ENCODE data around the gene MOAP1. TPM values are rescaled to one million over a fixed set of nuclear protein-coding genes. Genes with fewer than 3 reads are reported as not detected.
"Not testable (repeated sequence)": the region's sequence is repeated elsewhere in the genome, so short reads cannot be mapped to it uniquely, and the experiment has no call there.

MOAP1 gene, protein sequence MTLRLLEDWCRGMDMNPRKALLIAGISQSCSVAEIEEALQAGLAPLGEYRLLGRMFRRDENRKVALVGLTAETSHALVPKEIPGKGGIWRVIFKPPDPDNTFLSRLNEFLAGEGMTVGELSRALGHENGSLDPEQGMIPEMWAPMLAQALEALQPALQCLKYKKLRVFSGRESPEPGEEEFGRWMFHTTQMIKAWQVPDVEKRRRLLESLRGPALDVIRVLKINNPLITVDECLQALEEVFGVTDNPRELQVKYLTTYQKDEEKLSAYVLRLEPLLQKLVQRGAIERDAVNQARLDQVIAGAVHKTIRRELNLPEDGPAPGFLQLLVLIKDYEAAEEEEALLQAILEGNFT
- polyA plus RNA-seq = 34.3 TPM
- long read RNA-seq, donor 1, transcript MOAP1-201 (3 exons, 2,441 nt) = major isoform, 11 of 14 reads
- long read RNA-seq, donor 1, partial matches to known transcripts = 0 of 14 reads
- long read RNA-seq, donor 1, other reads (novel, unspliced or antisense) = 0 of 14 reads
- long read RNA-seq, donor 2, transcript MOAP1-201 (3 exons, 2,441 nt) = major isoform, 10 of 11 reads
- long read RNA-seq, donor 2, partial matches to known transcripts = 0 of 11 reads
- long read RNA-seq, donor 2, other reads (novel, unspliced or antisense) = 0 of 11 reads
- long read RNA-seq, donor 3 = 0 reads
- long read RNA-seq, donor 4, transcript MOAP1-201 (3 exons, 2,441 nt) = major isoform, 5 of 5 reads
- long read RNA-seq, donor 4, partial matches to known transcripts = 0 of 5 reads
- long read RNA-seq, donor 4, other reads (novel, unspliced or antisense) = 0 of 5 reads
- long read RNA-seq, donor 5, transcript MOAP1-201 (3 exons, 2,441 nt) = major isoform, 9 of 10 reads
- long read RNA-seq, donor 5, partial matches to known transcripts = 0 of 10 reads
- long read RNA-seq, donor 5, other reads (novel, unspliced or antisense) = 0 of 10 reads
- long read RNA-seq, donor 6, transcript MOAP1-201 (3 exons, 2,441 nt) = major isoform, 8 of 11 reads
- long read RNA-seq, donor 6, partial matches to known transcripts = 0 of 11 reads
- long read RNA-seq, donor 6, other reads (novel, unspliced or antisense) = 0 of 11 reads
- long read RNA-seq, donor 7, transcript MOAP1-201 (3 exons, 2,441 nt) = major isoform, 6 of 6 reads
- long read RNA-seq, donor 7, partial matches to known transcripts = 0 of 6 reads
- long read RNA-seq, donor 7, other reads (novel, unspliced or antisense) = 0 of 6 reads
- long read RNA-seq, donor 8, transcript MOAP1-201 (3 exons, 2,441 nt) = major isoform, 13 of 16 reads
- long read RNA-seq, donor 8, partial matches to known transcripts = 0 of 16 reads
- long read RNA-seq, donor 8, other reads (novel, unspliced or antisense) = 0 of 16 reads
- long read RNA-seq, donor 9, transcript MOAP1-201 (3 exons, 2,441 nt) = major isoform, 11 of 76 reads
- long read RNA-seq, donor 9, partial matches to known transcripts = 63 of 76 reads
- long read RNA-seq, donor 9, other reads (novel, unspliced or antisense) = 0 of 76 reads
- long read RNA-seq, donor 10, transcript MOAP1-201 (3 exons, 2,441 nt) = major isoform, 9 of 11 reads
- long read RNA-seq, donor 10, partial matches to known transcripts = 0 of 11 reads
- long read RNA-seq, donor 10, other reads (novel, unspliced or antisense) = 0 of 11 reads
- long read RNA-seq, donor 11, transcript MOAP1-201 (3 exons, 2,441 nt) = major isoform, 10 of 56 reads
- long read RNA-seq, donor 11, partial matches to known transcripts = 44 of 56 reads
- long read RNA-seq, donor 11, other reads (novel, unspliced or antisense) = 0 of 56 reads

DNA sequence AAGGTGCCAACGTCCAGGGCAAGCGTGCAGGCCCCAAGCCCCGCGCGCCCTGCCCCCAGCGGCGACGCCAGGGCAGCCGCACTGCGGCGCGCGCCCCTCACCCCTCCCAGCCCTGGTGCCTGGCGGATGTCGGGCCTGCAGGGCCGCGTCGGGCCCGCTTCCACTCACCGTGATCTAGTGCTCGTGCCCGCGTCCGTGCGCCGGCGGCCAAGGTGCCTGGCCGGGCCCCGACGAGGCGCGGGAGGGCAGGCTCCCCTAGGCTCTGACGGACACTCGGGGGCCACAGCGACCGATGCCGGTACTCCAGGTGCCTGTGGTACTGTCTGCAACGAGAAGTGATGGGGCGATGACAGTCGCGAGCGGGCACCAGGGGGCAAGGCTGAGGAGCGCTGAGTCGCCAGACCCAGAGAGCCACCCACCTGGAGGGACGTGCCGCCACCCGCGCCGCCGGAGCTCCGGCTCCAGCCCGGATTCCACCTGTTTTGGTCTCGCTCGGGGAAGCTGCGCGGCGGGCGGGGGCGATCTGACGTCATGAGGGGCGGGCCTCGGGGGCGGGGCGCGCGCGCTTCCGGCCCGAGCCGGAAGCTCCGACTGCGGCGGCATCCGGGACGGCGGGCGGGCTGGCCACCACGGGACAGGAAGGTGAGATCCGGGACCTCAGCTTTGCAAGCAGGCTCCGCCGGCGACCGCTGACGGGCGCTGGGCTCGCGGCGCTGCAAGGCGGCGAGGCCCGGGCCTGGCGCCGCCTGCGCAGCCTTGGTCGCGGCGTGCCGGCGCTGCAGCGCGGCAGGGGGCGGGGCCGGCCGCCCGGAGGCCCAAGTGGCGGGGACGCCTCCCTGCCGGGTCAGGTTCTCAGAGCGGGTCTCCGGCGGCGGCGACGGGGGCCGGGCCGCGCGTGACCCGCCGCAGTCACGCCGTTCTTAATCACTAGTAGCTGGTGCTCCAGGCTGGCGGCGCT, at the start of gene MOAP1, which contains the start of gene LYSET:
MOAP1 (minus strand) TSS at position 507 of the 958 bp plus-strand sequence. CDS start 655 bp downstream, outside the sequence.
LYSET (plus strand) TSS at position 927 of the 958 bp plus-strand sequence. CDS start 89 bp downstream, outside the sequence.
- H3K27me3 ChIP-seq (ENCODE audit: control insufficient read depth, insufficient read depth, low read length) = no peaks in the 10 kb centered on the region
- peaks cover 18% of the 10 kb centered on the region for H3K36me3 ChIP-seq (ENCODE audit: control insufficient read depth, insufficient read depth, low read length)
- peak within 1 kb of the TSS; percentile 93 for H3K27ac ChIP-seq (ENCODE audit: low read length)
- no CpG with 5 or more reads among the region's 124 CpGs for WGBS (ENCODE audit: insufficient coverage, low lambda C conversion rate)
- DNase-seq = peak; percentile 76 to 93
- peaks cover 11% of the 10 kb centered on the region for H3K4me1 ChIP-seq (ENCODE audit: control insufficient read depth, insufficient read depth, low read length)
- peak within 1 kb of the TSS; percentile 95 for H3K4me3 ChIP-seq (ENCODE audit: low read length)
- H3K9me3 ChIP-seq (ENCODE audit: control insufficient read depth, low read depth, low read length) = no peaks in the 10 kb centered on the region

DNA sequence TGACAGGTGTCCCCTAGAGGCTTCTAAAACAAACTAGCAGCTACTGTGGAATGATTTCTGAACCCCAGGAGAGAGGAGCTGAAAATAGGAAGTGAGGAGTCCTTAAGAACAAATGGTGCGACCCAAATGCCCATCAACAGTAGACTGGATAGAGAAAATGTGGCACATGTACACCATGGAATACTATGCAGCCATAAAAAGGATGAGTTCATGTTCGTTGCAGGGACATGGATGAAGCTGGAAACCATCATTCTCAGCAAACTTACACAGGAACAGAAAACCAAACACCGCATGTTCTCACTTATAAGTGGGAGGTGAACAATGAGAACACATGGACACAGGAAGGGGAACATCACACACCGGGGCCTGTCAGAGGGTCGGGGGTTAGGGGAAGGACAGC, 48.4 kb upstream of the MOAP1 start:
- not testable (repeated sequence) for H3K36me3 ChIP-seq (ENCODE audit: control insufficient read depth, insufficient read depth, low read length); H3K4me1 ChIP-seq (ENCODE audit: control insufficient read depth, insufficient read depth, low read length); DNase-seq; H3K4me3 ChIP-seq (ENCODE audit: low read length); H3K9me3 ChIP-seq (ENCODE audit: control insufficient read depth, low read depth, low read length); H3K27ac ChIP-seq (ENCODE audit: low read length)
- peaks cover 18% of the 10 kb centered on the region for H3K27me3 ChIP-seq (ENCODE audit: control insufficient read depth, insufficient read depth, low read length)
- 80% methylated on average over 1 of the region's 5 CpGs for WGBS (ENCODE audit: insufficient coverage, low lambda C conversion rate)

DNA sequence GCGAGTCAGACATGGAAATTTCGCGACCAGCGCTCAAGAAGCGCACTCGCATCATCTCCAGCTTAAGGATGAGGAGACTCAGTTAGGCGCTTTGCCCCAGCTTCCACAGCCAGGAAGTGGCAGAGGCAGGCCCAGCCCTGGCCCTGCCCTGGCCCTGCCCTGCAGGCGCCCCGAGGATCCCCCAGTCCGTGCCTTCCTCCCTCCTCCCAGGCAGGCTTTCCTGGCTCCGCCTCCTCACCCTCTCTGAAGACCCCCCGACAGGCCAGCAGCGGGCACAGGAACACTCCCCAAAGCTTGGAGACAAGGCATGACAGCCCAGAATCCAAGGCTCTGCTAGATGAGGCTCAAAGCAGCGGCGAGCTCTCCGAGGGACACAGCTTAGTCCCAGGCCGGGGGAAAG, 47.5 kb upstream of the MOAP1 start:
- Histone ChIP-seq H3K9me3 (ENCODE audit: control insufficient read depth, low read depth, low read length) (no peaks in the 10 kb centered on the region), H3K4me3 (ENCODE audit: low read length) (no peak overlapping the region), H3K27ac (ENCODE audit: low read length) (no peak overlapping the region), H3K36me3 (ENCODE audit: control insufficient read depth, insufficient read depth, low read length) (peaks cover 14% of the 10 kb centered on the region), H3K27me3 (ENCODE audit: control insufficient read depth, insufficient read depth, low read length) (peaks cover 18% of the 10 kb centered on the region), H3K4me1 (ENCODE audit: control insufficient read depth, insufficient read depth, low read length) (peaks cover 5% of the 10 kb centered on the region)
- DNase-seq = no peak
- no CpG with 5 or more reads among the region's 17 CpGs for WGBS (ENCODE audit: insufficient coverage, low lambda C conversion rate)

DNA sequence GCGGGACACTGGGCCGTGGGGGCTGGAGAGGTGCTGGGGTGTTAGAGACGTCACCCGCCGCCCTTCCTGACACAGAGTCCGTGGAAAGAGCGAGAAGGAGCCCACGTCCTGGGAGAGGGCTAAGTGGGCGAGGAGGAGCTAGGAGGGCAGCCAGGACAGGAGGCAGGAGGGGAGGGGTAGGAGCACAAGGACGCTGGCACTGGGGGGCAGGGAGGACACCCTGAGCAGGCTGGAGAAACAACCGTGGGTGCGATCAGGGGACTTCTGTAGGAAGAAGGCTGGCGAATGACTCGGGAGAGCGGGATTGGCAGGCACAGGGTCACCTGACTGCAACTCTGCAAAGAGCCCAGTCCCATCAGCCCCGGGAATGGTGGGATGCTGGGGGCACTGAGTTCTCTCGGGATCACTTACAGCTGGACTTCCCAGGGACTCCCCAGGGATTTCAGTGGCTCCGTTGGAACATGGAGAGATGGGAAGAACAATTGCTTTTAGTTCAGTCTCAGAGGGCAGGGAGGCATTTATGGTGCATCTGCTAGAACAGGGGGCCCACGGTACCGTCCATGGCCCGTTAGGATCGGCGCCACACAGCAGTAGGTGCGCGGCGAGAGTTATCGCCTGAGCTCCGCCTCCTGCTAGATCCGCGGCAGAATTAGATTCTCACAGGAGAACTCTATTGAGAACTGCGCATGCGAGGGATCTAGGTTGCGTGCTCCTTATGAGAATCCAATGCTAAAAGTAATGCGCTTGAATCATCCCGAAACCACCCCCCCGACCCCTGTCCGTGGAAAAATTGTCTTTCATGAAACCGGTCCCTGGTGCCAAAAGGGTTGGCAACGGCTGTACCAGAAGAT, 46.7 kb upstream of the MOAP1 start:
- DNase-seq = peak in 1 of 2 donors; percentile 27
- H3K4me3 ChIP-seq (ENCODE audit: low read length) = peak overlapping the region; percentile 33
- no peaks in the 10 kb centered on the region for H3K9me3 ChIP-seq (ENCODE audit: control insufficient read depth, low read depth, low read length)
- peaks cover 5% of the 10 kb centered on the region for H3K4me1 ChIP-seq (ENCODE audit: control insufficient read depth, insufficient read depth, low read length)
- WGBS (ENCODE audit: insufficient coverage, low lambda C conversion rate) = no CpG with 5 or more reads among the region's 39 CpGs
- H3K36me3 ChIP-seq (ENCODE audit: control insufficient read depth, insufficient read depth, low read length) = peaks cover 19% of the 10 kb centered on the region
- no peak overlapping the region for H3K27ac ChIP-seq (ENCODE audit: low read length)
- peaks cover 18% of the 10 kb centered on the region for H3K27me3 ChIP-seq (ENCODE audit: control insufficient read depth, insufficient read depth, low read length)

DNA sequence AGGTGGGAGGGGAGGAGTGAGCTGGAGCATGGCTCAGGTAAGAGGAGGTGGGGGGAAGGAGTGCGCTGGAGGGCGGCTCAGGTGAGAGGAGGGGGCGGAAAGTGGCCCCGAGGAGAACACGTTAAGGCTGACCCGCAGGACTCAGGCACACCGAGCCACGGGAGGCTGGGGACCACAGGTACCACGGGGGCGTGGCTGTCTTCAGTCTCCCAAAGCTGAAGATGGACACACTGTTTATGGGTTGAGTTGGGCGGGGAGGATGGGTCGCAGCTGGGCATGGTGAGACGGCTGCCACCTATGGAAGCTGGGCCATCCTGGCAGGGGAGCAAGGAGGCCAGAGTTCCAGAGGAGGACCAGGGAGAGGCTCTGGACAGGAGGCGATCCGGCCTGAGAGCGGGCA, 45.8 kb upstream of the MOAP1 start:
- H3K27me3 ChIP-seq (ENCODE audit: control insufficient read depth, insufficient read depth, low read length) = peaks cover 18% of the 10 kb centered on the region
- H3K27ac ChIP-seq (ENCODE audit: low read length) = no peak overlapping the region
- H3K4me3 ChIP-seq (ENCODE audit: low read length) = no peak overlapping the region
- no CpG with 5 or more reads among the region's 16 CpGs for WGBS (ENCODE audit: insufficient coverage, low lambda C conversion rate)
- H3K9me3 ChIP-seq (ENCODE audit: control insufficient read depth, low read depth, low read length) = no peaks in the 10 kb centered on the region
- no peak for DNase-seq
- H3K36me3 ChIP-seq (ENCODE audit: control insufficient read depth, insufficient read depth, low read length) = peaks cover 26% of the 10 kb centered on the region
- peaks cover 5% of the 10 kb centered on the region for H3K4me1 ChIP-seq (ENCODE audit: control insufficient read depth, insufficient read depth, low read length)

DNA sequence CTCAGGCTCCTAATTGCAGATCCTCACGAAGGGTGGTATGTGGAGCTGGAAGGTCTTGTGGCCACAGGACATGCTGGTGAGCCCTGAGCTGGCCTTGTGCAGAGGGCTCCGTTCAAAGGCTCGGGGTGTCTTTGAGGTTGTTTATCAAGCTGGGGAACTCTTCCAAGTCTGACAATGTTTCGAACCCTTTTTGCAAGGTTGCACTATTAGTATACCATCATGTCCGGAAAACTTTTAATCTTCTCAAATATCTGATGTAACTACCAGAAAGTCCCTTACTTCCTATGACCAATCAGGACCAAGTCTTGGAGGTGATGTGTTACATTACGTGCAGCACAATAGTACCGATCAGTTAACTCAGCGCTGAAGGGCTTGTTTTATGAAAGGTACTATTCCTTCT, 43.9 kb upstream of the MOAP1 start:
- Histone ChIP-seq H3K4me1 (ENCODE audit: control insufficient read depth, insufficient read depth, low read length) (peaks cover 5% of the 10 kb centered on the region), H3K4me3 (ENCODE audit: low read length) (no peak overlapping the region), H3K9me3 (ENCODE audit: control insufficient read depth, low read depth, low read length) (no peaks in the 10 kb centered on the region), H3K27ac (ENCODE audit: low read length) (no peak overlapping the region), H3K27me3 (ENCODE audit: control insufficient read depth, insufficient read depth, low read length) (peaks cover 16% of the 10 kb centered on the region), H3K36me3 (ENCODE audit: control insufficient read depth, insufficient read depth, low read length) (peaks cover 37% of the 10 kb centered on the region)
- DNase-seq = no peak
- no CpG with 5 or more reads among the region's 8 CpGs for WGBS (ENCODE audit: insufficient coverage, low lambda C conversion rate)

DNA sequence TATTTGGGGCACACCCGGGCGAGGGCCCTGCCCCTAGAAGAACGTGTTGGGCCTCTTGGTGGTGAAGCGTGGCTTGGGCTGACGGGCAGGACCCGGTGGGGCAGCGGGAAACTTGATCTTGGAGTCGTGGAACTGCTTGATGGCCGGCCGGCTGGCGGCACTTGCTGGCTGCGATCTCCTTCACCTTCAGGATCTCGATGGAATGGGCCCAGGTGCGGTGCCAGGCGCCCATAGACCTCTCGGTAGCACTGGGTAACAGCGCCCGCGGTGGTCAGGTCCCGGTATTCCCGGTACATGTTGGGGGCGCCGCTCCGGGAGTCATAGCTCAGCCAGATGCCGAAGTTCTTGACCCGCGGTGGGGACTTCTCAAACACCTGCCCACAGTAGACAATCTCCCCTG, 38.9 kb upstream of the MOAP1 start:
- Histone ChIP-seq H3K4me1 (ENCODE audit: control insufficient read depth, insufficient read depth, low read length) (no peaks in the 10 kb centered on the region), H3K9me3 (ENCODE audit: control insufficient read depth, low read depth, low read length) (no peaks in the 10 kb centered on the region), H3K4me3 (ENCODE audit: low read length) (no peak overlapping the region), H3K27ac (ENCODE audit: low read length) (no peak overlapping the region), H3K36me3 (ENCODE audit: control insufficient read depth, insufficient read depth, low read length) (peaks cover 59% of the 10 kb centered on the region), H3K27me3 (ENCODE audit: control insufficient read depth, insufficient read depth, low read length) (no peaks in the 10 kb centered on the region)
- DNase-seq = no peak
- WGBS (ENCODE audit: insufficient coverage, low lambda C conversion rate) = no CpG with 5 or more reads among the region's 27 CpGs

DNA sequence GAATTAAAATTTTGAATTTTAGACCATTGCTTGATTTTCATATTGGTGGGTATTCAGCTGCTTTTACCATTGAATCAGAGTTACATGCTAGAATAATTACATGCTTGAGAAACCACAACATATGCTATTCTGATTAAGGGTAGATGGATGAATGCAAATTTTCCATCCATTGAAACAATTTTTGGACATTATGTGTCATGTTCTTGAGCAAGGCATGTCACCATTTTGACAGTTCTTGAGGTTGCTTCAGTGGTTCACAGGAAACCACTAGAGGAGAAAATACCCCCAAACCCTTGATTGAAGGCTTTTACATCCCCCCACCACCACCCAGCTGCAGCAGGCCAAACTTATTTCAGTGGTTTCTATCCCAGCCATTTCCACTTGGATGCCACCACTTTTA, 35.8 kb upstream of the MOAP1 start:
- no peak overlapping the region for H3K4me3 ChIP-seq (ENCODE audit: low read length)
- no peak for DNase-seq
- H3K27me3 ChIP-seq (ENCODE audit: control insufficient read depth, insufficient read depth, low read length) = no peaks in the 10 kb centered on the region
- no peaks in the 10 kb centered on the region for H3K9me3 ChIP-seq (ENCODE audit: control insufficient read depth, low read depth, low read length)
- no peak overlapping the region for H3K27ac ChIP-seq (ENCODE audit: low read length)
- H3K36me3 ChIP-seq (ENCODE audit: control insufficient read depth, insufficient read depth, low read length) = peaks cover 48% of the 10 kb centered on the region
- no peaks in the 10 kb centered on the region for H3K4me1 ChIP-seq (ENCODE audit: control insufficient read depth, insufficient read depth, low read length)
